HepG2 (cell line): ENCODE results near the gene HSPA1L. TPM values are rescaled to one million over a fixed set of nuclear protein-coding genes. Genes with fewer than 3 reads are reported as not detected.

ENCODE experiments used
- CENPX ChIP-seq: sonication (generic); formaldehyde crosslinking; IDR thresholded peaks from 2 replicates; pipeline ENCODE4 v1.9.0; 2021; ENCODE audit warnings: mild to moderate bottlenecking, missing genetic modification reagents, moderate library complexity
- FOXP1 ChIP-seq, 2 experiments: fragments of 450-650 bp in 1 of 2; IDR thresholded peaks; 2 replicates each; pipeline ENCODE4 v1.6.1; 2017 to 2018; ENCODE audit warnings: antibody characterized with exemption in 1 of 2
- HHEX ChIP-seq: IDR thresholded peaks from 2 replicates; pipeline ENCODE4 v1.6.1; 2016; ENCODE audit warnings: control low read depth
- PRMT3 ChIP-seq: sonication (generic); formaldehyde crosslinking; IDR thresholded peaks from 2 replicates; pipeline ENCODE4 v1.8.1; 2022; ENCODE audit warnings: low read depth, mild to moderate bottlenecking, moderate library complexity, missing genetic modification reagents, borderline replicate concordance
- ZFP36L2 ChIP-seq: sonication (generic); formaldehyde crosslinking; IDR thresholded peaks from 2 replicates; pipeline ENCODE4 v1.4.0; 2020; ENCODE audit warnings: missing genetic modification reagents
- ZNF333 ChIP-seq: sonication (generic); formaldehyde crosslinking; IDR thresholded peaks from 2 replicates; pipeline ENCODE4 v1.4.0; 2020; ENCODE audit warnings: mild to moderate bottlenecking, missing genetic modification reagents, borderline replicate concordance
- ZNF496 ChIP-seq: sonication (generic); formaldehyde crosslinking; IDR thresholded peaks from 2 replicates; pipeline ENCODE4 v1.8.1; 2023; ENCODE audit warnings: mild to moderate bottlenecking, moderate library complexity, missing genetic modification reagents; ENCODE audit not compliant: insufficient replicate concordance
- ZNF530 ChIP-seq: sonication (generic); formaldehyde crosslinking; IDR thresholded peaks from 2 replicates; pipeline ENCODE4 v1.5.0; 2020; ENCODE audit warnings: low read depth, mild to moderate bottlenecking, missing genetic modification reagents
- ZNF563 ChIP-seq: sonication (generic); formaldehyde crosslinking; IDR thresholded peaks from 2 replicates; pipeline ENCODE4 v1.8.0; 2022; ENCODE audit warnings: mild to moderate bottlenecking, moderate library complexity, missing genetic modification reagents
- ZNF572 ChIP-seq: sonication (generic); formaldehyde crosslinking; IDR thresholded peaks from 2 replicates; pipeline ENCODE4 v1.5.1; 2020; ENCODE audit warnings: mild to moderate bottlenecking, missing genetic modification reagents
- ZNF709 ChIP-seq: sonication (generic); formaldehyde crosslinking; IDR thresholded peaks from 2 replicates; pipeline ENCODE4 v1.5.0; 2020; ENCODE audit warnings: mild to moderate bottlenecking, missing genetic modification reagents
- ZNF761 ChIP-seq: sonication (generic); formaldehyde crosslinking; conservative IDR thresholded peaks from 2 replicates; pipeline ENCODE4 v1.4.0; 2020; ENCODE audit warnings: mild to moderate bottlenecking, missing genetic modification reagents
- ZNF768 ChIP-seq: sonication (generic); formaldehyde crosslinking; IDR thresholded peaks from 2 replicates; pipeline ENCODE4 v1.4.0; 2020; ENCODE audit warnings: missing genetic modification reagents
- ZNF773 ChIP-seq: sonication (generic); formaldehyde crosslinking; IDR thresholded peaks from 2 replicates; pipeline ENCODE4 v1.4.0; 2020; ENCODE audit warnings: missing genetic modification reagents, borderline replicate concordance
- ZSCAN29 ChIP-seq: sonication (generic); formaldehyde crosslinking; conservative IDR thresholded peaks from 2 replicates; pipeline ENCODE4 v1.4.0; 2020; ENCODE audit warnings: mild to moderate bottlenecking, missing genetic modification reagents
- polyA plus RNA-seq, 8 experiments: library from polyadenylated mRNA; depleted of rRNA in 3 of 8; stranded (reverse) in 7 of 8; unstranded in 1 of 8; fragments of >200 nt; fragmentation: Illumina TruSeq in 4 of 8; extraction: Trizol in 4 of 8; gene quantifications; 2 replicates each; pipeline versions ENCODE4 v1.2.1 to v1.2.3, GENCODE V29; 2011 to 2016; ENCODE audit warnings: low read depth in 4 of 8, missing spikeins in 1 of 8, mixed read lengths in 1 of 8; ENCODE audit not compliant: insufficient read depth in 1 of 8
- total RNA-seq, 5 experiments: library from RNA; depleted of rRNA; stranded (reverse); fragments of >200 nt; fragmentation: Illumina TruSeq; extraction: Trizol; gene quantifications; 2 replicates each; pipeline ENCODE4 v1.2.3, GENCODE V29; 2016; ENCODE audit warnings: low read depth in 1 of 5
- TF ChIP-seq, protein P1 (sequence below), 2 experiments: fragments of 450-650 bp in 1 of 2; sonication (generic) in 1 of 2; formaldehyde crosslinking; IDR thresholded peaks; 2 replicates each; pipeline versions ENCODE4 v1.5.0 to v1.8.0; 2020 to 2022; ENCODE audit warnings: mild to moderate bottlenecking in 1 of 2, missing genetic modification reagents in 1 of 2
- TF ChIP-seq, protein P2 (sequence below): sonication (generic); formaldehyde crosslinking; IDR thresholded peaks from 2 replicates; pipeline ENCODE4 v1.8.0; 2022; ENCODE audit warnings: mild to moderate bottlenecking, missing genetic modification reagents, moderate library complexity
- TF ChIP-seq, protein P3 (sequence below): sonication (generic); formaldehyde crosslinking; IDR thresholded peaks from 2 replicates; pipeline ENCODE4 v1.5.0; 2020; ENCODE audit warnings: missing genetic modification reagents, mild to moderate bottlenecking, borderline replicate concordance
- TF ChIP-seq, protein P4 (sequence below): sonication (generic); formaldehyde crosslinking; IDR thresholded peaks from 2 replicates; pipeline ENCODE4 v1.4.0; 2020; ENCODE audit warnings: missing genetic modification reagents
- TF ChIP-seq, protein P5 (sequence below): sonication (generic); formaldehyde crosslinking; IDR thresholded peaks from 2 replicates; pipeline ENCODE4 v1.5.0; 2020; ENCODE audit warnings: missing genetic modification reagents, mild to moderate bottlenecking, borderline replicate concordance
- TF ChIP-seq, protein P6 (sequence below): sonication (generic); formaldehyde crosslinking; IDR thresholded peaks from 2 replicates; pipeline ENCODE4 v1.4.0; 2020; ENCODE audit warnings: missing genetic modification reagents

Gene HSPA1L
- total and polyA plus RNA-seq, 2 of the 13 experiments (the other 11 are each of a cell fraction or from before 2014, with no cell fraction given), result 0.55 to 1.0 TPM

DNA sequence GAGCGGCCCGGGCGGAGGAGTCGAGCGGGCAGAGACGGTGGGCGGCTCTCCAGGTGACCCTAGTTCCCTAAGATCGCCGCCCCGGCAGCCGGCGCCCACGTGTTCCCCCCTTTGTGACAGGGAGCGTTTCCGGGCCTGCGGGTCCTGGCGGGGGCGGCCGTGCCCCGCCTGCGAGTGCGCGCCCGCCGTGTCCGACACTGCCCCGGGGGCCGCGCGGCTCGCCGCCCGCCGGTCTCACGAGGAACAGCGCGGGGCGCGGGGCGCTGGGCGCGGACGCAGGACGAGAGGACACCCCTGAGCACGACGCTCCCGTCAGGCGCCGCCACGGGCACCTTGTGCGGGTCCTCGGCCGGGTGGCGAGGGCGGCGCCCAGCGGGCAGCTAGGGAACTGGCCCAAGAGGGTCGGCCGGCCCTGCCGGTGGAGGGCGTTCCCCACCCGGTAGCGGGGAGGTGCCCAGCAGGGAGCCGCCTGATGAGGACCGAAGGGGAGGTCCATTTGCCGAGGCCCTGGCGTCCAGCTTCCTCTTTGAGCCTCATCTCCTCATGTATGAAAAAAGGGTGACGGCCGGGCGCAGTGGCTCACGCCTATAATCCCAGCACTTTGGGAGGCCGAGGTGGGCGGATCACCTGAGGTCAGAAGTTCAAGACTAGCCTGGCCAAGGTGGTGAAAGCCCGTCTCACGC is 19.3 kb downstream of the HSPA1L start, which contains the start of gene VARS1 (continued):
- TF ChIP-seq, protein P1, sequence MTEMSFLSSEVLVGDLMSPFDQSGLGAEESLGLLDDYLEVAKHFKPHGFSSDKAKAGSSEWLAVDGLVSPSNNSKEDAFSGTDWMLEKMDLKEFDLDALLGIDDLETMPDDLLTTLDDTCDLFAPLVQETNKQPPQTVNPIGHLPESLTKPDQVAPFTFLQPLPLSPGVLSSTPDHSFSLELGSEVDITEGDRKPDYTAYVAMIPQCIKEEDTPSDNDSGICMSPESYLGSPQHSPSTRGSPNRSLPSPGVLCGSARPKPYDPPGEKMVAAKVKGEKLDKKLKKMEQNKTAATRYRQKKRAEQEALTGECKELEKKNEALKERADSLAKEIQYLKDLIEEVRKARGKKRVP (CRISPR knock-in tag; IDR thresholded peaks at IDR 0.05), result no peak; a peak in 1 of 4 replicates
- 0 out of 2 replicates have a peak, but pooled peaks have one; percentile 85 for TF ChIP-seq PRMT3 (CRISPR knock-in tag)
- TF ChIP-seq ZNF709, result no peak
- TF ChIP-seq, protein P2, sequence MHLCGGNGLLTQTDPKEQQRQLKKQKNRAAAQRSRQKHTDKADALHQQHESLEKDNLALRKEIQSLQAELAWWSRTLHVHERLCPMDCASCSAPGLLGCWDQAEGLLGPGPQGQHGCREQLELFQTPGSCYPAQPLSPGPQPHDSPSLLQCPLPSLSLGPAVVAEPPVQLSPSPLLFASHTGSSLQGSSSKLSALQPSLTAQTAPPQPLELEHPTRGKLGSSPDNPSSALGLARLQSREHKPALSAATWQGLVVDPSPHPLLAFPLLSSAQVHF (CRISPR knock-in tag), result no peak; the same call in 1 of the 2 replicates
- TF ChIP-seq ZSCAN29 (CRISPR knock-in tag), result peak; percentile 73; the same call in 1 of the 2 replicates
- no peak for TF ChIP-seq ZNF496 (CRISPR knock-in tag)
- TF ChIP-seq ZNF333, result no peak
- TF ChIP-seq ZNF530 (CRISPR knock-in tag), result no peak
- peak; percentile 86; the same call in 1 of the 2 replicates for TF ChIP-seq ZNF773 (CRISPR knock-in tag)
- TF ChIP-seq ZNF572 (CRISPR knock-in tag), result 0 out of 2 replicates have a peak, but pooled peaks have one; percentile 76
- peak; percentile 96 for TF ChIP-seq ZNF761 (CRISPR knock-in tag)
- TF ChIP-seq, protein P3, sequence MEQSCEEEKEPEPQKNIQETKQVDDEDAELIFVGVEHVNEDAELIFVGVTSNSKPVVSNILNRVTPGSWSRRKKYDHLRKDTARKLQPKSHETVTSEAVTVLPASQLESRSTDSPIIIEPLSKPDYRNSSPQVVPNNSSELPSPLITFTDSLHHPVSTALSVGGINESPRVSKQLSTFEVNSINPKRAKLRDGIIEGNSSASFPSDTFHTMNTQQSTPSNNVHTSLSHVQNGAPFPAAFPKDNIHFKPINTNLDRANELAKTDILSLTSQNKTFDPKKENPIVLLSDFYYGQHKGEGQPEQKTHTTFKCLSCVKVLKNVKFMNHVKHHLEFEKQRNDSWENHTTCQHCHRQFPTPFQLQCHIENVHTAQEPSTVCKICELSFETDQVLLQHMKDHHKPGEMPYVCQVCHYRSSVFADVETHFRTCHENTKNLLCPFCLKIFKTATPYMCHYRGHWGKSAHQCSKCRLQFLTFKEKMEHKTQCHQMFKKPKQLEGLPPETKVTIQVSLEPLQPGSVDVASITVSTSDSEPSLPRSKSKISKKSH, result peak; percentile 94; the same call in 1 of the 2 replicates
- TF ChIP-seq, protein P4, sequence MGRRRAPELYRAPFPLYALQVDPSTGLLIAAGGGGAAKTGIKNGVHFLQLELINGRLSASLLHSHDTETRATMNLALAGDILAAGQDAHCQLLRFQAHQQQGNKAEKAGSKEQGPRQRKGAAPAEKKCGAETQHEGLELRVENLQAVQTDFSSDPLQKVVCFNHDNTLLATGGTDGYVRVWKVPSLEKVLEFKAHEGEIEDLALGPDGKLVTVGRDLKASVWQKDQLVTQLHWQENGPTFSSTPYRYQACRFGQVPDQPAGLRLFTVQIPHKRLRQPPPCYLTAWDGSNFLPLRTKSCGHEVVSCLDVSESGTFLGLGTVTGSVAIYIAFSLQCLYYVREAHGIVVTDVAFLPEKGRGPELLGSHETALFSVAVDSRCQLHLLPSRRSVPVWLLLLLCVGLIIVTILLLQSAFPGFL (CRISPR knock-in tag), result 0 out of 2 replicates have a peak, but pooled peaks have one; percentile 32
- TF ChIP-seq ZFP36L2 (CRISPR knock-in tag), result no peak
- TF ChIP-seq CENPX (CRISPR knock-in tag), result no peak
- TF ChIP-seq ZNF563, result peak; percentile 80; the same call in 1 of the 2 replicates
- TF ChIP-seq, protein P5, sequence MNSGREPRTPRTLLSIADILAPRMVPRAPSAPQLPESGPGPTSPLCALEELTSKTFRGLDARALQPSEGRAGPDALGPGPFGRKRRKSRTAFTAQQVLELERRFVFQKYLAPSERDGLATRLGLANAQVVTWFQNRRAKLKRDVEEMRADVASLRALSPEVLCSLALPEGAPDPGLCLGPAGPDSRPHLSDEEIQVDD (CRISPR knock-in tag), result peak; percentile 8; the same call in 1 of the 2 replicates
- TF ChIP-seq, protein P6, sequence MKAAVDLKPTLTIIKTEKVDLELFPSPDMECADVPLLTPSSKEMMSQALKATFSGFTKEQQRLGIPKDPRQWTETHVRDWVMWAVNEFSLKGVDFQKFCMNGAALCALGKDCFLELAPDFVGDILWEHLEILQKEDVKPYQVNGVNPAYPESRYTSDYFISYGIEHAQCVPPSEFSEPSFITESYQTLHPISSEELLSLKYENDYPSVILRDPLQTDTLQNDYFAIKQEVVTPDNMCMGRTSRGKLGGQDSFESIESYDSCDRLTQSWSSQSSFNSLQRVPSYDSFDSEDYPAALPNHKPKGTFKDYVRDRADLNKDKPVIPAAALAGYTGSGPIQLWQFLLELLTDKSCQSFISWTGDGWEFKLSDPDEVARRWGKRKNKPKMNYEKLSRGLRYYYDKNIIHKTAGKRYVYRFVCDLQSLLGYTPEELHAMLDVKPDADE (CRISPR knock-in tag), result peak; percentile 91; the same call in 1 of the 2 replicates
- peak; percentile 68; the same call in 1 of the 2 replicates for TF ChIP-seq ZNF768
- 0 out of 2 replicates have a peak, but pooled peaks have one; percentile 19 for TF ChIP-seq HHEX (CRISPR knock-in tag)
- TF ChIP-seq FOXP1 (IDR thresholded peaks at IDR 0.05), result no peak
- TF ChIP-seq FOXP1 (CRISPR knock-in tag; IDR thresholded peaks at IDR 0.05), result 0 out of 2 replicates have a peak, but pooled peaks have one; percentile 10
